GM21526 (cell line): ENCODE measurements around the gene TRMT11.
"Not testable (repeated sequence)": the region's sequence is repeated elsewhere in the genome, so short reads cannot be mapped to it uniquely, and the experiment has no call there.

Source experiments
- ATAC-seq: cut with Tn5 transposase; IDR thresholded peaks from one replicate; pipeline ENCODE4 v1.9.1; 2021; ENCODE audit warnings: moderate library complexity; ENCODE audit not compliant: unreplicated experiment, low FRiP score

Gene TRMT11

DNA sequence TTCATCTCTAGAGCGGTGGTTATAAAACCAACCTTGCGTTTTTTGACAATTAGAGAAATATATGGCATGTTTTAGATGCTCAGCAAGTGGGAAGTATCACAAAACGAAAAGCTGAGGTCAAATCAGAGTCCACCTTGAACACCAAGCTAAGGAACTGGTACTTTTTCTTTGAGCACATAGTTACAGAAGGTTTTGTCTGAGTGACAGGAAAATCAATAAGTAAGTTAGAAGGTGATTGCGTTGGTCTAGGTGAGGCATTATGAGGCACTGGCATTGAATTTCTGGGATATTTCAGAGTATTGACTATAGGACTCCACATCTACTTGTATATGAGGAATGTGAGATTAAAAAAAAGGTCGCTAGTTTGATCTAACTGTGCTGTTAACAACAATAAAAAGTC is 30.4 kb upstream of the TRMT11 start:
- ATAC-seq, result no peak

- peak; percentile 93 for ATAC-seq
Observed at GRCh38 chr6:125956506-125957390, 29.6 kb upstream of the TRMT11 start, which contains the start of gene HINT3. Gene HINT3, plus strand, starts transcription at chr6:125956770. Its CDS starts 208 bp downstream, at chr6:125956978.

- no peak for ATAC-seq
Observed at GRCh38 chr6:125957391-125957693, 29.0 kb upstream of the TRMT11 start.

DNA sequence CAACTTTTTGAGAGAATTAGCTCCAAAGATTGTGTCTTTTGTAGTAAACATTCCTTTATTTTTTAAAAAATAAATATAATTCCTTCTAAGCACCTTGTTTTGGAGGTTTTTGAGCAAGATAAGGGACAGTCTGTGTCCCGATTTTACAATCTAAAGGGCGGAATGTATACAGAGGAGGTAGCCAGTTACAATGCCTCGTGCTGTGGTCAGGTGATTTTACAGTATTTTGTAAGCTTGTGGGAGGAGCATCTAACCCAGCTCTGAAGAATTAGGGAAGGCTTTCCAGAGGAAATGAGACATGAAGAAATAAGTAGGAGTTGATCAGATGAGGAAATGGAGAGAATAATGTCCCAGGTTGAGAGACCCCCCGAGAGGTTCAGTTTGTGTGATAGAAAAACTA is 28.5 kb upstream of the TRMT11 start:
- ATAC-seq, result no peak

DNA sequence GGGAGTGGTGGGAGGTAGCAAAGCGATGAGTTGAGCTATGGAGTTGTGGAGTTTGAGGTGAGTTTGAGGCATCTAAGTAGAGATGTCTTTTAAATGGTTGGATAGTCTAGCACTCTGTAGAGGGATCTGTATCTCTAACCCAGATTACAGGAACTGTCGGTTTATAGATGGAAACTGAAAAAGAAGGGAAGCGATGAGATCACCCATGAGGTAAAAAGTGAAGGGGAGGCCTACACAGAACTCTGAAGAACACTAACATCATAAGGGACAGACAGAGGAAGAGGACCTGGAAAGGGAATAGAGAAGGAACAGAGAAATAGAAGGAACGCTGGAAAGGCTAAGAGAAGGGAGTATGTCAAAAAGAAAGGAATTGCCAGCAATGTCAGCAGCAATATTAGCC is 27.3 kb upstream of the TRMT11 start:
- no peak for ATAC-seq

DNA sequence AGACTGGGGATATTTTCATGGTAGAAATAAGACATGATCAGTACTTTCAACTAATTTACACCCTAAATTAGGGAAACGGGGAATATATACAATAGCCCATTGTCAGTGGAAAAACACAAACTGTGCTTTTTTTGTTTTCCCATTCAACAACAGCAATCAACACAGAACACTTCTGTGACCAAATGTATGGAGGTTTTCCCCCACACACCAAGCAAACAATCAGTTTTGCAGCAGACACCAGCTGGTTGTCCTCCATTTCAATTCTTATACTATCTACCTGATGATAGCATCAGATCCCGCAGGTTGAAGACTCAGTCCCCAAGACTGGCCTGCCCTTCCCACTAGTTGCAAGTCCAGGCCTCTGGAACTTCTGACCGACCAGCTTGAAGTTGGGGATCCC is 25.2 kb upstream of the TRMT11 start:
- no peak for ATAC-seq

DNA sequence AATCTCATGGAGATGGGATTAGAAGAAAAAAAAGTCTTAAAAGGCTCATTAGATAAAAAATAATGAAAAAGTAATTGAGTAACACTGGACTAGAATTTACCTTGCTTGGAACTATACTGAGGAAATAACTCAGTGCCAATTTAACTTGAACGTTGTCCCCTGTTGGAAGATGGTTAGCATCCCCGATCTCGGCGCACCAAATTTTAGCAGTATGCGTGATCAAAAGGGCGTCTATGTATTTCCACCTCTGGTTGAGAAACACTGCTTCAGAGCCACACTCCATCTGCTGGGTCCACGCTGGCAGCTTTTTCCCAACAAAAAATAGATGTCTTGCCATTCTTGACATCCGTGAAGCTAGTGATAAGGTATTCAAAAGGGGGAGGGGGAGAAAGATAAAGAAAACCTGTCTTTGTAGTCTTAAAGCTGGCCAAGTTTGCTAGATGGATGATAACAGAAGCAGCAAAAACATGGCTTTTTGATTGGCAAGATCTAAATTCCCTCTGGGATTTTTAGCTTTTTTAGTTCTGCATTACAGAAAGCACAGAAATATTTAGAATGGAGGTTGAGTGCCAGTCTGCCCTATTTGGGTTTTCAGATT is 23.3 kb upstream of the TRMT11 start:
- ATAC-seq, result no peak

- no peak for ATAC-seq
Observed at GRCh38 chr6:125963817-125964216, 22.5 kb upstream of the TRMT11 start.

GRCh38 chr6:125966569-125966968 is 19.8 kb upstream of the TRMT11 start:
- no peak for ATAC-seq

DNA sequence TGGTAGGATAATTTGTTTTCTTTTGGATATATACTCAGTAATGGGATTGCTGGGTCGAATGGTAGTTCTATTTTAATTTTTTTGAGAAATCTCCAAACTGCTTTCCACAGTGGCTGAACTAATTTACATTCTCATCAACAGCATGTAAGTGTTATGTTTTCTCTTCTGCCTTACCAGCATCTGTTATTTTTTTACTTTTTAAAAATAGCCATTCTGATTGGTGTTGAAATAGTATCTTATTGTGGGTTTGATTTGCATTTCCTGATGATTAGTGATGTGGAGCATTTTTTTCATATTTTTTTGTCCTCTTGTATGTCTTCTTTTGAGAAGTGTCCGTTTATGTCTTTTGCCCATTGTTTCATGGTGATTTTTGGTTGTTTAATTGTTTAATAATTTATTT is 17.8 kb upstream of the TRMT11 start:
- ATAC-seq, result no peak

DNA sequence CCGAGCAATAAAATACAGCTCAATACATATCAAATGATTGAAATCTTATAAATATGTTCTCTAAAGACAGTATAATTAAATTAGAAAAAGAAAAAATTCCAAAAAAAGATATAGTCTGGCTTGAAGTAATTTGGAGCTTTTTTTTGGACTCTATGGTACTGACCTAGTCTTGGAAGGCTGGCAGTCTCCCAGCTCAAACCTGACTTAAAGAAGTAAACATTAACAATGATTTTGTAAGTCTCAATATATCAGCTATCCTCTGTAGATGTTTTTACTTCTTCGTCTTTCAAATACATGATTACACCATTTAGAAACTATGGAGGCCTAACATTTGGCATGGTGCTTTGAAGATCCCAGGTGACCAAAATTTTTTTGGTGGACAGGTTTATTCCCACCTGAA is 15.6 kb upstream of the TRMT11 start:
- no peak for ATAC-seq

- not testable (repeated sequence) for ATAC-seq
Observed at GRCh38 chr6:125972478-125972877, 13.9 kb upstream of the TRMT11 start.

- peak; percentile 70 for ATAC-seq
Observed at GRCh38 chr6:125974214-125974866, 12.0 kb upstream of the TRMT11 start.

GRCh38 chr6:125979101-125979500 is 7.2 kb upstream of the TRMT11 start:
- ATAC-seq, result no peak

DNA sequence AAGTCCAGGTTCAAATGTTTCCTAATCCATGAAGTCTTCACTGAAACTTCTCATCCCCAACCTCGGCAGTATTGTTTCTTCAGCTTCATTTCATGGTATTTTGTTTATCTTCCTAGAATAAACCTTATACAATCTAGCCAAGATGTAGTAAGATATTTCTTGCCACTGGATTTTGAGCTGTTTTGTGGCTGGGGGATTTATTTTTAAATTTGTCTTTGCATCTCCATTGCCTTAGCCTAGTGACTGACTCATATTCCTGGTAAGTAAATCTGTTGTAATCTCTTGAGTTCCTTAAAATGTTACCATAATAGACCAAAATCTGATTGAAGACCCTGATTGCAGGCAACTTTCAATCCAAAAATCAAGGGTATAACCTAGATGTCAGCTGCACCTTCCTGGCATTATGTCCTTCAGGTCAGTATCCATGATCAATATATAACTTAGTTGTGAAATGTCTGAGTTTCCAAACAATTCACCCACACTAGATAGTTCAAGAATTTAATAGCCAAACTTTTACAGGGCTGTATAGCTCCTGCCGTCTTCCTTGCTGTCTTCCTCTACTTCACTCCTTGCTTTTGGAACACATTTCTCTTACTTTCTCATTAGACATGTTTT is 4.7 kb upstream of the TRMT11 start:
- ATAC-seq, result no peak

DNA sequence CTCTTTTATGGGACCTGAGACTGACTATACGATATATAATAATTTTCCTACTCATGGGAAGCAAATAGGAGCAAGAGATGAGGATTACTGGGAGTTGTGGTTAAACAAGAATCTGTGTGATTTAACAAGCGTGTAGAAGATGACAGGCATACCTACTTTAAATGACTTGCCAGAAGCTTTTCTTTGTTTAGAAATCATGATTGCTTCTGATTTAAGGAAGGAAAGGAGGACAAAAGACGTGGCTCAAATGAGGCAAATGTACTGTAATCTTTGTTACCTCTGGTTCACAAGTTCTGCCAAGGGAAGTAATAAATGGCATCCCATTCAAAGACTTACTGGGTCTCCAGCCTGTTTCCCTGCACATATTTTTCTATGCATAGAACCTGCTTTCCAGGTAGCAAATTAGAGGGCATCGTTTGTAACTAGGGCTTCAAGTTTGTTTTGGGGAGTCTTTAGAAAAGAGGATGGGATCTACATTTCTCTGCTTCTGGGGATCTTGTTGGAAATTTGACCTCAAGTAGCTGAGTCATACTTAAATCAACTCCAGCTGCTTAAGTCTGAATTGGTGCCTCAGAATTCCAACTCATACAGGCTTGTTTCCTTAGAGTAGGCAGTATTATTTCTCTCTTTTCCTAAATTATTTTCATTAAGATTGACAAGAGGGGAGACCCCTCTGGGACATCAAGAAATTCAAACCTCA is 2.9 kb upstream of the TRMT11 start:
- ATAC-seq, result no peak

DNA sequence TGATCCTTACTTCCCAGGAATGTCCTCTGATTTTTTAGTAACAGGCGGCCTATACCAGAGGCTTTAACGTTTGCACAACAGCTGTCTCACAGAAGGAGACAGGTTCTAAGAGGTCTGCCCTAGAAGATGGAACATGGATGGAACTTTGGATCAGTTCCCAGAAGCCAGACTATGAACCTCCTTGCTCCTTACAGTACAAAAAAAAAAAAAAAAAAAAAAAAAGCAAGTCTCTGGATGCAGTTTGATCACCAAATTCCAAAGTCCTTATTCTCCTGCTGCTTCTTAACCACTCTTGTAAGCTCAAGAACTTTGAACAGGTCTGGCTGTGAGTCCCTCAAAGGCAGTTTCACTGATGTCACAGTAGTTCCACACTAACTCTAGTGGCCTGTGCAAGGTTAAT is 2.0 kb upstream of the TRMT11 start:
- no peak for ATAC-seq

DNA sequence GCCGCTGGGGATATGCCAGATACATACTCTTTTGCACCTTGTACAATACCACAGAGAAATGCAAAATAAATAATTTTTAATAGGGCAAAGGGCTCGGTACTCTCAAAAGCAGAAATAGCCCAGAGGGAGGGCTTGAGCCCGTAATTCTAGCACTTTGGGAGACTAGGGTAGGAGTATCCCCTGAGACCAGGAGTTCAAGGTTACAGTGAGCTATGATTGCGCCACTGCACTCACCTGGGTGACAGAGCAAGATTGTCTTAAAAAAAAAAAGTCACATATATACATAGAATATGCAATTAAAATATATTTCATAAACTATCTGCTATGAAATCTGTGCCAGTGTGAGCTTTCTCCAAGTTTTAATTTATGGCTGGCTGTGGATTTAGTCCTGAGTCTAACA is 818 bp upstream of the TRMT11 start:
- ATAC-seq, result no peak

- no peak for ATAC-seq
Observed at GRCh38 chr6:125985979-125986300, 400 bp upstream of the TRMT11 start.

GRCh38 chr6:125987026-125987617 is 782 bp downstream of the TRMT11 start:
- ATAC-seq, result peak; percentile 29
